IMR-90 (cell line): ENCODE results near the gene ASPN.

Experiments used
- BHLHE40 ChIP-seq: fragments of 150-350 bp; IDR thresholded peaks from 2 replicates; pipeline ENCODE4 v1.6.1; 2016; ENCODE audit warnings: mild to moderate bottlenecking, low read depth, low read length
- CHD1 ChIP-seq: IDR thresholded peaks from 2 replicates; pipeline ENCODE4 v1.6.1; 2012; ENCODE audit warnings: low read depth, low read length, improper control_type of control experiment
- MAFK ChIP-seq: IDR thresholded peaks from 2 replicates; pipeline ENCODE4 v1.6.1; 2012; ENCODE audit warnings: low read depth, low read length, improper control_type of control experiment
- MXI1 ChIP-seq: IDR thresholded peaks from 2 replicates; pipeline ENCODE4 v1.6.1; 2012; ENCODE audit warnings: low read depth, mild to moderate bottlenecking, low read length, moderate library complexity, borderline replicate concordance
- POLR2A ChIP-seq: IDR thresholded peaks from 2 replicates; pipeline ENCODE4 v1.6.1; 2012; ENCODE audit warnings: mild to moderate bottlenecking, low read depth, low read length
- RCOR1 ChIP-seq: IDR thresholded peaks from 2 replicates; pipeline ENCODE4 v1.6.1; 2012; ENCODE audit warnings: mild to moderate bottlenecking, low read length, improper control_type of control experiment; ENCODE audit not compliant: insufficient replicate concordance
- TF ChIP-seq, protein P1 (sequence below): conservative IDR thresholded peaks from 2 replicates; pipeline ENCODE4 v1.5.1; 2012; ENCODE audit warnings: mild to moderate bottlenecking, low read depth, low read length, improper control_type of control experiment
- TF ChIP-seq, protein P2 (sequence below): fragments of 150-350 bp; IDR thresholded peaks from 2 replicates; pipeline ENCODE4 v1.6.1; 2017; ENCODE audit warnings: mild to moderate bottlenecking, antibody characterized with exemption, low read length, low read depth

DNA sequence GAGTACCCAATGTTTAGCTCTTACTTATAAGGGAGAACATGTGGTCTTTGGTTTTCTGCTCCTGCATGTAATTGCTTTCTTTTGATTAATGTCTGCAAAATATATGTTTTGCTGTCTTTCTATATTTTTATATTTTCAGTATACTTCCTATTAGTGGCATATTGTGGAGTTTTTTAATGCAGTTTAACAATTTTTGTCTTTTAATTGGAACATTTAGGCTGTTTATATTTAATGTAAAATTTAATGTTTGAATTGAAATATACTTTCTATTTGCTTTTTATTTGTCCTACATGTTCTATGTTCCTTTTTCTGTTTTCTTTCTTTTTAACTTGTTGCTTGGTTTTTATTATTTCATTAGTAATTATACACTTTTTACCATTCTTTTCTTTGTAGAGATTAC is 48.6 kb upstream of the ASPN start:
- TF ChIP-seq, protein P1, sequence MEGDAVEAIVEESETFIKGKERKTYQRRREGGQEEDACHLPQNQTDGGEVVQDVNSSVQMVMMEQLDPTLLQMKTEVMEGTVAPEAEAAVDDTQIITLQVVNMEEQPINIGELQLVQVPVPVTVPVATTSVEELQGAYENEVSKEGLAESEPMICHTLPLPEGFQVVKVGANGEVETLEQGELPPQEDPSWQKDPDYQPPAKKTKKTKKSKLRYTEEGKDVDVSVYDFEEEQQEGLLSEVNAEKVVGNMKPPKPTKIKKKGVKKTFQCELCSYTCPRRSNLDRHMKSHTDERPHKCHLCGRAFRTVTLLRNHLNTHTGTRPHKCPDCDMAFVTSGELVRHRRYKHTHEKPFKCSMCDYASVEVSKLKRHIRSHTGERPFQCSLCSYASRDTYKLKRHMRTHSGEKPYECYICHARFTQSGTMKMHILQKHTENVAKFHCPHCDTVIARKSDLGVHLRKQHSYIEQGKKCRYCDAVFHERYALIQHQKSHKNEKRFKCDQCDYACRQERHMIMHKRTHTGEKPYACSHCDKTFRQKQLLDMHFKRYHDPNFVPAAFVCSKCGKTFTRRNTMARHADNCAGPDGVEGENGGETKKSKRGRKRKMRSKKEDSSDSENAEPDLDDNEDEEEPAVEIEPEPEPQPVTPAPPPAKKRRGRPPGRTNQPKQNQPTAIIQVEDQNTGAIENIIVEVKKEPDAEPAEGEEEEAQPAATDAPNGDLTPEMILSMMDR: no peak
- no peak for TF ChIP-seq MXI1
- TF ChIP-seq, protein P2, sequence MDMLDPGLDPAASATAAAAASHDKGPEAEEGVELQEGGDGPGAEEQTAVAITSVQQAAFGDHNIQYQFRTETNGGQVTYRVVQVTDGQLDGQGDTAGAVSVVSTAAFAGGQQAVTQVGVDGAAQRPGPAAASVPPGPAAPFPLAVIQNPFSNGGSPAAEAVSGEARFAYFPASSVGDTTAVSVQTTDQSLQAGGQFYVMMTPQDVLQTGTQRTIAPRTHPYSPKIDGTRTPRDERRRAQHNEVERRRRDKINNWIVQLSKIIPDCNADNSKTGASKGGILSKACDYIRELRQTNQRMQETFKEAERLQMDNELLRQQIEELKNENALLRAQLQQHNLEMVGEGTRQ: no peak
- no peak for TF ChIP-seq POLR2A
- TF ChIP-seq RCOR1: no peak
- TF ChIP-seq MAFK: no peak
- TF ChIP-seq BHLHE40: no peak
- no peak for TF ChIP-seq CHD1
